Superior temporal gyrus (tissue), 1 donor: ENCODE results near the gene MAB21L4.

ENCODE experiments used
- DNase-seq: peaks from one replicate; pipeline ENCODE4 v3.0.0-alpha.2; 2016; ENCODE audit errors: extremely low spot score

Gene MAB21L4

GRCh38 chr2:240894836-240895558 lies 959 bp downstream of the MAB21L4 start:
- no peak for DNase-seq

- no peak for DNase-seq
These were observed 1.9 kb downstream of the MAB21L4 start for GRCh38 chr2:240894006-240894405.

GRCh38 chr2:240893363-240893844 lies 2.6 kb downstream of the MAB21L4 start:
- DNase-seq, result no peak

GRCh38 chr2:240892925-240893324 lies 3.0 kb downstream of the MAB21L4 start:
- DNase-seq, result no peak

GRCh38 chr2:240892356-240892755 lies 3.6 kb downstream of the MAB21L4 start:
- DNase-seq, result no peak

GRCh38 chr2:240891492-240892340 lies 4.2 kb downstream of the MAB21L4 start:
- DNase-seq, result no peak

GRCh38 chr2:240890691-240891090 lies 5.3 kb downstream of the MAB21L4 start:
- DNase-seq, result no peak

- DNase-seq, result no peak
These were observed 6.1 kb downstream of the MAB21L4 start for GRCh38 chr2:240889601-240890560.

GRCh38 chr2:240888890-240889573 lies 6.9 kb downstream of the MAB21L4 start:
- no peak for DNase-seq

GRCh38 chr2:240888130-240888889 lies 7.6 kb downstream of the MAB21L4 start:
- no peak for DNase-seq

GRCh38 chr2:240887631-240888030 lies 8.3 kb downstream of the MAB21L4 start:
- no peak for DNase-seq

GRCh38 chr2:240886678-240887609 lies 9.0 kb downstream of the MAB21L4 start:
- DNase-seq, result no peak

- DNase-seq, result no peak
These were observed 9.9 kb downstream of the MAB21L4 start for GRCh38 chr2:240886023-240886565.

GRCh38 chr2:240885566-240885965 lies 10.4 kb downstream of the MAB21L4 start:
- no peak for DNase-seq

GRCh38 chr2:240884745-240885144 lies 11.2 kb downstream of the MAB21L4 start:
- DNase-seq, result no peak

- no peak for DNase-seq
These were observed 11.7 kb downstream of the MAB21L4 start for GRCh38 chr2:240884221-240884620.

GRCh38 chr2:240881913-240882312 lies 14.0 kb downstream of the MAB21L4 start:
- no peak for DNase-seq

GRCh38 chr2:240879105-240879504 lies 16.9 kb downstream of the MAB21L4 start:
- no peak for DNase-seq

GRCh38 chr2:240878341-240878936 lies 17.5 kb downstream of the MAB21L4 start:
- no peak for DNase-seq
